Ectodermal cell (in vitro differentiated cells): ENCODE measurements around the gene RFX2.
"Not testable (repeated sequence)": the region's sequence is repeated elsewhere in the genome, so short reads cannot be mapped to it uniquely, and the experiment has no call there.

Experiments
- H3K27ac ChIP-seq: 2 replicates; pipeline ENCODE4 v1.7.0; 2013; ENCODE audit warnings: mild to moderate bottlenecking, low read depth, low read length; ENCODE audit not compliant: insufficient read depth, poor library complexity, severe bottlenecking
- H3K27me3 ChIP-seq: 2 replicates; pipeline ENCODE4 v1.7.0; 2013; ENCODE audit warnings: mild to moderate bottlenecking, low read length; ENCODE audit not compliant: insufficient read depth, control insufficient read depth, poor library complexity, severe bottlenecking
- H3K36me3 ChIP-seq: one replicate; pipeline ENCODE4 v1.7.0; 2013; ENCODE audit warnings: low read length; ENCODE audit not compliant: control insufficient read depth, insufficient read depth
- H3K4me1 ChIP-seq: one replicate; pipeline ENCODE4 v1.7.0; 2013; ENCODE audit warnings: low read length; ENCODE audit not compliant: control insufficient read depth, insufficient read depth
- H3K4me3 ChIP-seq: 2 replicates; pipeline ENCODE4 v1.7.0; 2013; ENCODE audit warnings: low read depth, low read length, control low read depth; ENCODE audit not compliant: insufficient read depth
- H3K9me3 ChIP-seq: 2 replicates; pipeline ENCODE4 v1.7.0; 2013; ENCODE audit warnings: mild to moderate bottlenecking, low read length, moderate library complexity; ENCODE audit not compliant: control insufficient read depth
- WGBS, 2 experiments: methylation state at CpG; one replicate each; pipeline ENCODE4 v1.1.7; 2013; ENCODE audit warnings: missing lambda C conversion rate in 2 of 2; 5-methylcytosine and 5-hydroxymethylcytosine counted together

RFX2 gene

DNA sequence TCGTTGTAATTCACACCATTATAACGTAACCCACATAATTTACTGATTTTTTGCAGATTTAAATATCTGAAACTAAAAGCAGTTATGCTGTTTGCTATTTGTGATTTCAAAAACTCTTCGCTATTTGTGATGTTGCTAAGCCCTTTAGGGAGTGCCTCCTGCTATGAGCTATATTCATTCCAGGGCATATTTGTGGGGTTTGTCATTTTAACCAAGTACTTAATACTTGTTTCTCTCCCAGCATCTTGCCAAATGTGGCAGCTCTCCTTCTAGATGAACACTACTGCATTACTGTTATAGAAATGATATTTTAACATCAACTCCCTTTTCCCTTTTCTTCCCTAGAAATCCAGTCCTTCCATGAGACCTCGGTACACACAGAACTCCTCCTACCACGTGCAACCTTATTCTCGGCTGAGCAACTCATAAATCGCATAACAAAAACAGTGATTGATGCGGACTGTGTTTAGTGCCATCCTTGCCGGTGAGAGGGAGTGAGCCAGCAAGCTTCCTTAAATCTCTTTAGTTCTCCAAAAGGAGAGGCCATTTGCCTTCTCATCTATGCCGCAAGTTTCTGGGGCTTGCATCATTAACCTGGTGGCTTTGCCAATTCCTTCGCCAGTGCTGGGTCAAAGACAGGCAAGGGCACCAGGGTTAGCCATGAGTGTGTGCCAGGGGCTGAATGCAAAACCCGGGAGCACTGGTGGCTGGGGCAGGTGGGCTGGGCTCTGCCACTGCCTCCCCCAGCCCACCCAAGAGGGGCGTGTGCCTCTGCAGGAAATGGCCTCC, 33.4 kb downstream of the RFX2 start:
- Histone ChIP-seq H3K27me3 (no peaks in the 10 kb centered on the region), H3K4me3 (no peak overlapping the region), H3K36me3 (no peaks in the 10 kb centered on the region), H3K27ac (no peak overlapping the region), H3K9me3 (no peaks in the 10 kb centered on the region), H3K4me1 (peaks cover 5% of the 10 kb centered on the region)
- 80 to 85% methylated on average over 11 to 13 of the region's 13 CpGs for WGBS, 2 experiments

DNA sequence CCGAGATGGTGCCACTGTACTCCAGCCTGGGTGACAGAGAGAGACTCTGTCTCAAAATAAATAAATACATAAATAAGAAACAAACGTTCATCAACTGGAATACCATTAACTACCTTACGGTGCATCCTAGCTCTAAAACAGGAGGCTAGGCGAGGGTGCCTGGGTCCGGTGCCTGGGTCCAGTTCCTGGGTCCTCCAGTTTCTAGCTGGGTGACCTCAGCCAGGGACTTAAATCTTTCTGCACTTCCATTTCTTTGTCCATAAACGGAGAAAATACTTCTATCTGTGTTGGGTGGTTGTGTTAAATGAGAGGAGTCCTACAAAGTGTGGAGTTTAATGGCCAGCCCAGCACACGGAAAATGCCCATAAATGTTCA, 34.0 kb downstream of the RFX2 start:
- no peaks in the 10 kb centered on the region for H3K36me3 ChIP-seq
- H3K9me3 ChIP-seq: no peaks in the 10 kb centered on the region
- no peaks in the 10 kb centered on the region for H3K27me3 ChIP-seq
- 83 to 89% methylated on average over 7 of the region's 7 CpGs for WGBS, 2 experiments
- H3K4me1 ChIP-seq: peaks cover 5% of the 10 kb centered on the region
- H3K27ac ChIP-seq: no peak overlapping the region
- no peak overlapping the region for H3K4me3 ChIP-seq

DNA sequence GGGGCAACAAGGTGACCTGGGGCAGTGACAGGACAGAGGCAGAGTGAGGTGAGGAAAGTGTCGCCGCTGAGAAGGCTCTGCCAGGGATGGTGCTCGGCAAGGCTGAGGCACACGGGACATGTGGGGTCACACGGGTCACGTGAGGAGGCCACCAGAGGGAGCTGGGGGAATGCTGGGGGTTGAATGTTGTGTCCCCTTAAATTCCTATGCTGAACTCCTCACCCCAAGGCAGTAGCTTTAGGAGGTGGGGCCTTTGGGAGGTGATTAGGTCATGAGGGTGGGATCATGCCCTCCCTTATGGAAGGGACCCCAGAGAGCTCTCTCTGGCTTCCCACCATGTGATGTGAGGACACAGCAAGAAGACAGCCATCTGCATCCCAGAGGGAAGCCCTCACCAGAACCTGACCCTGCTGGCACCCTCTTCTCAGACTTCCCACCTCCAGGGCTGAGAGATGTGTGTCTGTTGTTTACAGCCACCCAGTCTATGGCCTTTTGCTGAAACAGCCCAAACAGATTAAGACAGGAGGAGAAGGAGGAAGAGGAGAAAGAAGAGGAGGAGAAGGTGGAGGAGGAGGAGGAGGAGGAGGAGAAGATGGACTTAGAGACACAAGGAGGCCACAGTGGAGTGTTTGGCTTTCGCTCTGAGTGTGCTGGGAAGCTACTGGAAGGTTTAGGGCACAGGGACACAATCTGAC, 35.4 kb downstream of the RFX2 start:
- peaks cover 5% of the 10 kb centered on the region for H3K4me1 ChIP-seq
- no peaks in the 10 kb centered on the region for H3K9me3 ChIP-seq
- no peaks in the 10 kb centered on the region for H3K27me3 ChIP-seq
- H3K4me3 ChIP-seq: no peak overlapping the region
- no peaks in the 10 kb centered on the region for H3K36me3 ChIP-seq
- no peak overlapping the region for H3K27ac ChIP-seq
- WGBS, 2 experiments: 89 to 91% methylated on average over 7 of the region's 7 CpGs

DNA sequence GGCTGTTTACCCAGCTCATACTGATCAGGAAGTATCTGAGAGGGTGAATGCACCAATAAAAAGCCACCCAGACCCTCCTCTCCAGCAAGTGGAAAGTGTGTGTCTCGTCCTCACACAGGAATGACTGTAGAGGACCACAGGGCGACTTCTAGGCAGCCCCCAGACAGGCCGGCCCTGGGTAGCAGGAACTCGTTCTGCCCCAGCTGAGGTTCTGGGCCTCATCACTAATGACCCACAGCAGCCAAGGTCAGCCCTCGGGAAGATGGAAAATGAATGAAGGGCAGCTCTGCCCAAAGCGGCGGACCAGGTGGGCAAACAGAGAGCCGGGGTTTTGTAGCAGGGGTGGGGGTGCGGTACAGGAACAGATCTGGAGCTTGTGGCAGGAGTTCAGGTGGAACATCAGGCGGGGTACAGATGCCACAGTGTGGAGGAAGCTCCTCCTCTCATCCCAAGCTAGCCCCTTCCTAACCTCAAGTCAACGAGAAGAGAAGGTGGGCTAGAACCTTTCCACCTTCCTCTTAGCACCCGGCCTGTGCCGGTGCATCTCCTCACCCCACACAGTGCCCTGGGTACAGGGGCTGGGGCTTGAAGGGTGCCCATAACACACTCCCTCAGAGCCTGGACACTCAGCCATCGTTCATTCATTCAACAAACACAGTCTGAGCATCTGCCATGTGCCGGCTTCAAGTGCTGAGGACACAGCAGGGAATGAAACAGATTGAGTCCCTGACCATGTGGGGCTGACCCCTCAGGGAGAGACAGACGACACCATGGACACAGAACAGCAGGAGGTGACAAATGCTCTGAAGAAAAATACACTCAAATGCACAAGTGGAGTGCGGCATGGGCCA, 36.2 kb downstream of the RFX2 start:
- Histone ChIP-seq H3K27ac (no peak overlapping the region), H3K9me3 (no peaks in the 10 kb centered on the region), H3K4me3 (no peak overlapping the region), H3K27me3 (no peaks in the 10 kb centered on the region), H3K4me1 (peaks cover 5% of the 10 kb centered on the region), H3K36me3 (no peaks in the 10 kb centered on the region)
- WGBS, 2 experiments: 91 to 92% methylated on average over 17 of the region's 17 CpGs

DNA sequence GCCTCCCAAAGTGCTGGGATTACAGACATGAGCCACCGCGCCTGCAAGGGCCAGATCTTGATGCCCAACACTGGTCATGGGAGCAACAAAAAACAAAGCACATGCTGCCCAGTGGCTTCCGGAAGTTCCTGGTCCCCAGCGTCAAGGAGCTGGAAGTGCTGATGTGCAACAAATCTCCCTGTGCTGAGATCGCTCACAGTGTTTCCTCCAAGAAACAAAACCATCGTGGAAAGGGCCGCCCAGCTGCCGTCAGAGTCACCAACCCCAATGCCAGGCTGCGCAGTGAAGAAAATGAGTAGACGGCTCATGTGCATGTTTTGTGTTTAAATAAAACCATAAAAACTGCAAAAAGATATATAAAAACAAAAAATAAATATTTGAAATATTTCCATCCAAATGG, 37.1 kb downstream of the RFX2 start:
- H3K4me3 ChIP-seq, H3K4me1 ChIP-seq, H3K27ac ChIP-seq, H3K36me3 ChIP-seq, H3K9me3 ChIP-seq, H3K27me3 ChIP-seq: not testable (repeated sequence)
- WGBS, 2 experiments: 88 to 91% methylated on average over 8 to 10 of the region's 10 CpGs

DNA sequence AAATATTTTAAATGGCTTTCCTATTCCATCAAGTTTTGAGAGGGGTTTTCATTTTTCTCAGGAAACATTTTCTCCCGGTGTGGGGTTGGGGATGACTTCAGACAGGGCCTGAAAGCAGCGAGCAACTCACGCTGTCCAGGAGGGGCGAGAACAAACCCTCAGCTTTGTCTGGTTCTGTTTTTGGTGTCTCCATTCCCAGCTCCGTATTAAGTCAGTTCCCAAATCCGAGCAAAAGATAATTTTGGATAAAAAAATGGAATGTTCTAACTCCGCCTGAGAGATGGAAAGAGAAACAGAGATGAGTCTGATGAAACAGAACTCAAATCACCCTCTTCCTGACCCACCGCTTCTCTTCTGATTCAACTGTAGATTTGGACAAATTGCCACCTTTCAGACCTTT, 38.4 kb downstream of the RFX2 start:
- no peaks in the 10 kb centered on the region for H3K36me3 ChIP-seq
- 93 to 98% methylated on average over 8 of the region's 8 CpGs for WGBS, 2 experiments
- H3K27me3 ChIP-seq: no peaks in the 10 kb centered on the region
- H3K4me3 ChIP-seq: no peak overlapping the region
- no peak overlapping the region for H3K27ac ChIP-seq
- H3K4me1 ChIP-seq: peaks cover 10% of the 10 kb centered on the region
- H3K9me3 ChIP-seq: no peaks in the 10 kb centered on the region

DNA sequence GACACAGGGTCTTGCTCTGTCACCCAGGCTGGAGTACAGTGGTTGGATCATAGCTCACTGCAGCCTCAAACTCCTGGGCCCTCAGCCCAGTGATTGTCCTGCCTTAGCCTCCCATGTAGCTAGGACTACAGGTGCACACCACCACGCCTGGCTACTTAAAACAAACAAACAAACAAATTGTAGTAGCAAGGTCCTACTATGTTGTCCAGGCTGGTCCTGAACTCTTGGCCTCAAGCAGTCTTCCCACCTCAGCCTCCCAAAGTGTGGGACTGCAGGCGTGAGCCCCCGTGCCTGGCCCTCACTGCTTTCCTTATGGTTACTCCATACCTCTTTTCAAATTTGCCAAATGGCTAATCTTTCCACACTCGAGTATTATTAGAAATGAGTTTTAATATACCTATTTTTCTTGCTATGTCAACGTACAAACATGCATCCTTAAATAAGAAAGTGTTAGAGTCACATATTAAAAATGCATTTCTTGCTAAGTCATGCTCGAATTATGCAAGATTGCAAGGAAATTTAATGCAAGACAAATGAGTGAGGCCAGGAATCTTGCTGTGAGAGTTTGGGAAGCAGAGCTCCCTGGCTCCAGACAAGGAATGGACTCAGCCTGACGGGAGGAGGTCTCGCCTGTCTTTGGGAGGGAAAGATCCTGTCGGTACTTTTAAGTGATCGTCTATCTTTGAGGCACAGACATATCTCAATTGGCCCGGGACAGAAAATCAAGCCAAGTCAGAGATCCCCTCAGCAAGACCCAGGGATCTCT, 39.4 kb downstream of the RFX2 start:
- H3K27me3 ChIP-seq: no peaks in the 10 kb centered on the region
- H3K4me3 ChIP-seq: no peak overlapping the region
- 84 to 89% methylated on average over 10 to 11 of the region's 11 CpGs for WGBS, 2 experiments
- peaks cover 16% of the 10 kb centered on the region for H3K4me1 ChIP-seq
- H3K9me3 ChIP-seq: no peaks in the 10 kb centered on the region
- H3K36me3 ChIP-seq: no peaks in the 10 kb centered on the region
- H3K27ac ChIP-seq: no peak overlapping the region

DNA sequence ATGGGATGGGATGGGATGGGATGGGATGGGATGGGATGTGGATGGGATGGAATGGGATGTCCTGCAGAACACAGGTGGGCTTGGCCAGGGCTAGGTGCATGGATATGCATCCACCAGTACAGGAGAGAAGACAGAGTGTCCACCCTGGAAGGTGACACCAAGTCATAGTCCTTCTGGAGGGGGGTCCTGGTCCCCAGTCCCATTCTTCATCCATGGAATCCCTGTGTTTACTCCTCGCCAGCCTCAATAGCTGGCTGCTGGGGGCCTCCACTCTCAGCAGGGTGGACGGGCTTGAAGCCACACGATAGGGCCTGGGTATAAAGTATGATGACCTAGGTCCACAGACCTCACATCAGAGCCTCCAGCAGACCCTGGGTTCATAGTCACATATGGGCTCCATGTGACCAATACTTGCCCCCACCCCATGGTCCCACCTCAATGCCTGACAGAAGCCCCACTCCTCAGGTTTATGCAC, 40.1 kb downstream of the RFX2 start:
- Histone ChIP-seq H3K27me3 (no peaks in the 10 kb centered on the region), H3K4me1 (peaks cover 22% of the 10 kb centered on the region)

DNA sequence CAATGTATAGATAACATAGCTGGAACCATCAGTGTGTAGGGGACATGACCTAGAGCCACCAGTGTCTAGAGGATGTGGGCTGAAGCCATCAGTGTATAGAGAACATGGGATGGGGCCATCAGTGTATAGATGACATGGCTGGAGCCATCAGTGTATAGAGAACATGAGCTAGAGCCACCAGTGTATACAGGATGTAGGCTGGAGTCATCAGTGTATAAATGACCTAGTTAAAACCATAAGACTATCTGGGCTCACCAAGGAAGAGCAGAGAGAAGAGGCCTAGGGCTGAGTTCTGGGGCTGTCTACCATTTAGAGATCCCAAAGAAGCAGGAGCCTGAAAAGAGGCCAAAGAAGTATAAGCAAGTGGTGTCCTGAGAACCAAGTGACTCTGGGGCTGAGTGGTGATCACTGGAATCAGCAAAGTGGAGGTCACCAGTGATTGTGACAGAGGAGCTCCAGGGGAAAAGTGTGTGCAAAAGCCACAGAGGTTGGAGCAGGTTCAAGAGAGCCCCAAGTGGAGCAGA, 41.0 kb downstream of the RFX2 start:
- H3K27ac ChIP-seq: no peak overlapping the region
- no peak overlapping the region for H3K4me3 ChIP-seq
- no peaks in the 10 kb centered on the region for H3K36me3 ChIP-seq
- H3K4me1 ChIP-seq: peaks cover 30% of the 10 kb centered on the region
- H3K27me3 ChIP-seq: no peaks in the 10 kb centered on the region
- H3K9me3 ChIP-seq: no peaks in the 10 kb centered on the region

More for the DNA sequence above, 40.1 kb downstream of the RFX2 start:
- H3K36me3 ChIP-seq: no peaks in the 10 kb centered on the region
- no peak overlapping the region for H3K27ac ChIP-seq
- H3K4me3 ChIP-seq: no peak overlapping the region
- 89 to 93% methylated on average over 3 of the region's 3 CpGs for WGBS, 2 experiments
- H3K9me3 ChIP-seq: no peaks in the 10 kb centered on the region
